Activated effector memory CD4-positive, alpha-beta T cell treated with Interleukin-2 at 50 U/mL for 16 hours (primary cell): ENCODE data around the gene PCDHB13.
"Not testable (repeated sequence)": the region's sequence is repeated elsewhere in the genome, so short reads cannot be mapped to it uniquely, and the experiment has no call there.

Source experiments
- DNase-seq: peaks from one replicate; pipeline ENCODE4 v3.0.0-alpha.2; 2020

PCDHB13 gene

DNA sequence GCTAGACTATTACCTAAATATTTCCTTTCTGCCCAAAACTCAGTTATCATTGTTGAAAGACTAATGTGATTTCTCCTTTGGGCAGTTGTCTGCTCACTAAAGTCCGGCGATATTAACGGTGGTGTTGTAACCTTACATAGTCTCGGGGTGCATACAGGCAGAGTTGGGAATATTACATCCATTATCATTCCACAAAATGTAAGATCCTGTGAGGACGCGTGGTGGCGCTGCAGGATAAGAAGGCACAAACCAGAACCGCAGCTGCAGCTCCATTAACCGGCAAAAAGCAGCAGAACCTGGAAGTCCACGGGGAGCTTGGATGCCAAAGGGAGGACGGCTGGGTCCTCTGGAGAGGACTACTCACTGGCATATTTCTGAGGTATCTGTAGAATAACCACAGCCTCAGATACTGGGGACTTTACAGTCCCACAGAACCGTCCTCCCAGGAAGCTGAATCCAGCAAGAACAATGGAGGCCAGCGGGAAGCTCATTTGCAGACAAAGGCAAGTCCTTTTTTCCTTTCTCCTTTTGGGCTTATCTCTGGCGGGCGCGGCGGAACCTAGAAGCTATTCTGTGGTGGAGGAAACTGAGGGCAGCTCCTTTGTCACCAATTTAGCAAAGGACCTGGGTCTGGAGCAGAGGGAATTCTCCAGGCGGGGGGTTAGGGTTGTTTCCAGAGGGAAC, at the start of gene PCDHB13:
PCDHB13 (plus strand) TSS at position 264 of the 684 bp plus-strand sequence; CDS start at position 469, 205 bp downstream.
- DNase-seq = not testable (repeated sequence)

DNA sequence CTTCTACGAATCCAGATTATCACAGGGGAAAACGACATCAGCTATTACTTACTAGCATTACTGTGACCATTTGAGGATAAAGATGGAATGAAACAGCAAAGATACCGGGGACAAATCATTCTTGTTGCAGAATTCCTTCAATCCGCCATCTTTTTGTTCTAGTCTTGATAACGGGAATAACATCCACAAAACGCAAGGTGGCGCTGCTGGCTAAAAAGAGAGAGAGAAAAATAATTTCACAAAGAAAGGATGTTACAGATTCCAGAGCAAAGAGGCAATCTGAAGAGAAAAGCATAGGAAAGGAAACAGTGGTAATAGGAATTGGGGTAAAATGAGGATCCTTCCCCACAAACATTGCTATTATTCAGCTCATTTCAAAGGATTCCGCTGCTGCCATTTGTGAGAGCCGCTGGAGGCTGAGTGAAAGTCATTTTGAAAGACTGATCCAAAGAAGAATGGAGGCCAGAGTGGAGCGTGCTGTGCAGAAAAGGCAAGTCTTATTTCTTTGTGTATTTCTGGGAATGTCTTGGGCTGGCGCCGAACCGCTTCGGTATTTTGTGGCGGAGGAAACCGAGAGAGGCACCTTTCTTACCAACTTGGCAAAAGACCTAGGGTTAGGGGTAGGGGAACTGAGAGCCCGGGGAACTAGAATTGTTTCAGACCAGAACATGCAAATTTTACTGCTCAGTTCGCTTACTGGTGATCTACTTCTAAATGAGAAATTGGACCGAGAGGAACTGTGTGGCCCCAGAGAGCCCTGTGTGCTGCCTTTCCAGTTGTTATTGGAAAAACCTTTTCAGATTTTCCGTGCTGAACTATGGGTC, 41.1 kb upstream of the PCDHB13 start, which contains the start of gene PCDHB7:
PCDHB7 (plus strand) TSS at position 264 of the 824 bp plus-strand sequence; CDS start at position 456, 192 bp downstream.
- DNase-seq = no peak

DNA sequence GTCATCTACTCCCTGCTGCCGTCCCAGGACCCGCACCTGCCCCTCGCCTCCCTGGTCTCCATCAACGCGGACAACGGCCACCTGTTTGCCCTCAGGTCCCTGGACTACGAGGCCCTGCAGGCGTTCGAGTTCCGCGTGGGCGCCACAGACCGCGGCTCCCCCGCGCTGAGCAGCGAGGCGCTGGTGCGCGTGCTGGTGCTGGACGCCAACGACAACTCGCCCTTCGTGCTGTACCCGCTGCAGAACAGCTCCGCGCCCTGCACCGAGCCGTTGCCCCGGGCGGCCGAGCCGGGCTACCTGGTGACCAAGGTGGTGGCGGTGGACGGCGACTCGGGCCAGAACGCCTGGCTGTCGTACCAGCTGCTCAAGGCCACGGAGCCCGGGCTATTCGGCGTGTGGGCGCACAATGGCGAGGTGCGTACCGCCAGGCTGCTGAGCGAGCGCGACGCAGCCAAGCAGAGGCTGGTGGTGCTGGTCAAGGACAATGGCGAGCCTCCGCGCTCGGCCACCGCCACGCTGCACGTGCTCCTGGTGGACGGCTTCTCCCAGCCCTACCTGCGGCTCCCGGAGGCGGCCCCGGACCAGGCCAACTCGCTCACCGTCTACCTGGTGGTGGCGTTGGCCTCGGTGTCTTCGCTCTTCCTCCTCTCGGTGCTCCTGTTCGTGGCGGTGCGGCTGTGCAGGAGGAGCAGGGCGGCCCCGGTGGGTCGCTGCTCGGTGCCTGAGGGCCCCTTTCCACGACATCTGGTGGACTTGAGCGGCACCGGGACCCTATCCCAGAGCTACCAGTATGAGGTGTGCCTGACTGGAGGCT, 39.2 kb upstream of the PCDHB13 start:
- not testable (repeated sequence) for DNase-seq

DNA sequence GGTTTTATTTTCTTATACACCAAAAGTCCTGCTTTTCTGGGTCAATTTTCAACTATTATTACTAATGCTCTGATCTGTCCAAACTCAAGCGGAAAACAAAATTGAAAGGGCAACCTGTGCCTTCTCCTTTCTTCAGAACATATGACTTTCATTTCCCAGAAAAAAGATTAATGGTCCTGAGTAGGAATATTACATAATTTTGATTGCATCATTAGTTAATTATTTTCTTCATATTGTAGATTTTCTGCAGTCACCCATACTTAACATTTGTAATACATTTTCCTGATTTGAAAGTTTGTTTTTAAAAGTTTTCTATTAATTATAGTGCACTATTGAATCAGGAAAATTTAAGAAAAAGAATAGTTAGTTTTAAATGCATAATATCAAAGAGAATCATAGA, 37.8 kb upstream of the PCDHB13 start:
- DNase-seq = no peak

DNA sequence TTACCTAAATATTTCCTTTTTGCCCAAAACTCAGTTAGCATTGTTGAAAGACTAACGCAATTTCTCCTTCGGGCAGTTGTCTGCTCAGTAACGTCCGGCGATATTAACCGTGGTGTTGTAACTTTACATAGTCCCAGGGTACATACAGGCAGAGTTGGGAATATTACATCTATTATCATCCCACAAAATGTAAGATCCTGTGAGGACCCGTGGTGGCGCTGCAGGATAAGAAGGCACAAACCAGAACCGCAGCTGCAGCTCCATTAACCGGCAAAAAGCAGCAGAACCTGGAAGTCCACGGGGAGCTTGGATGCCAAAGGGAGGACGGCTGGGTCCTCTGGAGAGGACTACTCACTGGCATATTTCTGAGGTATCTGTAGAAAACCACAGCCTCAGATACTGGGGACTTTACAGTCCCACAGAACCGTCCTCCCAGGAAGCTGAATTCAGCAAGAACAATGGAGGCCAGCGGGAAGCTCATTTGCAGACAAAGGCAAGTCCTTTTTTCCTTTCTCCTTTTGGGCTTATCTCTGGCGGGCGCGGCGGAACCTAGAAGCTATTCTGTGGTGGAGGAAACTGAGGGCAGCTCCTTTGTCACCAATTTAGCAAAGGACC, 36.0 kb upstream of the PCDHB13 start, which contains the start of gene PCDHB8:
PCDHB8 (plus strand) TSS at position 214 of the 615 bp plus-strand sequence; CDS start at position 459, 245 bp downstream.
- not testable (repeated sequence) for DNase-seq

DNA sequence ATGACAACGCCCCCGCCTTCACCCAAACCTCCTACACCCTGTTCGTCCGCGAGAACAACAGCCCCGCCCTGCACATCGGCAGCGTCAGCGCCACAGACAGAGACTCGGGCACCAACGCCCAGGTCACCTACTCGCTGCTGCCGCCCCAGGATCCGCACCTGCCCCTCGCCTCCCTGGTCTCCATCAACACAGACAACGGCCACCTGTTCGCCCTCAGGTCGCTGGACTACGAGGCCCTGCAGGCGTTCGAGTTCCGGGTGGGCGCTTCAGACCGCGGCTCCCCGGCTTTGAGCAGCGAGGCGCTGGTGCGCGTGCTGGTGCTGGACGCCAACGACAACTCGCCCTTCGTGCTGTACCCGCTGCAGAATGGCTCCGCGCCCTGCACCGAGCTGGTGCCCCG, 34.3 kb upstream of the PCDHB13 start:
- not testable (repeated sequence) for DNase-seq

DNA sequence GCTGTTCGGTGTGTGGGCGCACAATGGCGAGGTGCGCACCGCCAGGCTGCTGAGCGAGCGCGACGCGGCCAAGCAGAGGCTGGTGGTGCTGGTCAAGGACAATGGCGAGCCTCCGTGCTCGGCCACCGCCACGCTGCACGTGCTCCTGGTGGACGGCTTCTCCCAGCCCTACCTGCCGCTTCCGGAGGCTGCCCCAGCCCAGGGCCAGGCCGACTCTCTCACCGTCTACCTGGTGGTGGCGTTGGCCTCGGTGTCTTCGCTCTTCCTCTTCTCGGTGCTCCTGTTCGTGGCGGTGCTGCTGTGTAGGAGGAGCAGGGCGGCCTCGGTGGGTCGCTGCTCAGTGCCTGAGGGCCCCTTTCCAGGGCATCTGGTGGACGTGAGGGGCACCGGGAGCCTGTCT, 33.8 kb upstream of the PCDHB13 start:
- not testable (repeated sequence) for DNase-seq

DNA sequence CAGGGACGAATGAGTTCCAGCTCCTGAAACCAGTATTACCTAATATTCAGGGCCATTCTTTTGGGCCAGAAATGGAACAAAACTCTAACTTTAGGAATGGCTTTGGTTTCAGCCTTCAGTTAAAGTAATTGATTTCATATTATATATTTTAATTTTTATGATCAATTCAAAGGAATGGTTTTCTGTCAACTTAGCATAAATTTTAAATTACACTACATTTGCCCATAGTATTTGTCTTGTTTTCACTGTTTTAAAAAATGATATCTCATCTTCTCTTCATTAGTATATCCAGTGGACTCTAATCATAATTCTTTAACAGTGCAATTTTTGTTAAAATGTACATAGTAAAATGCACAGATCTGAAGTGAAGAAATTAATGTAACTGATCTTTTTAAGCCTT, 33.4 kb upstream of the PCDHB13 start:
- DNase-seq = no peak

DNA sequence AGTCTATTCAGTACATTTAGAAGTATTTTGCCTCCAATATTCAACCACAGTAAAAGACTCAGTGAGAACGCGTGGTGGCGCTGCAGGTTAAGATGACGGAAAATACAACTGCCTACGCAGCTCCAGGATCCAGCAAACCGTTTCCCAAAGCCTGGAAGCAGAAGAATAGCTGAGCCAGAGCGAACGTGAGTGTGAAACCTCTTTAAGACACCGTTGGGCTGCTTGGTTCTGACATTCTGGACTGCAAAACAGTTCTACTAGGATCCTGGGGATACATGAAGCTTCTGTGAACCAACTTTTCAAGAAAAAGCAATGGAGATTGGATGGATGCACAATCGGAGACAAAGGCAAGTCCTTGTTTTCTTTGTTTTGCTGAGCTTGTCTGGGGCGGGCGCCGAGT, 31.5 kb upstream of the PCDHB13 start, which contains the start of gene PCDHB16:
PCDHB16 (plus strand) TSS at position 140 of the 400 bp plus-strand sequence; CDS start at position 313, 173 bp downstream.
- DNase-seq = no peak

DNA sequence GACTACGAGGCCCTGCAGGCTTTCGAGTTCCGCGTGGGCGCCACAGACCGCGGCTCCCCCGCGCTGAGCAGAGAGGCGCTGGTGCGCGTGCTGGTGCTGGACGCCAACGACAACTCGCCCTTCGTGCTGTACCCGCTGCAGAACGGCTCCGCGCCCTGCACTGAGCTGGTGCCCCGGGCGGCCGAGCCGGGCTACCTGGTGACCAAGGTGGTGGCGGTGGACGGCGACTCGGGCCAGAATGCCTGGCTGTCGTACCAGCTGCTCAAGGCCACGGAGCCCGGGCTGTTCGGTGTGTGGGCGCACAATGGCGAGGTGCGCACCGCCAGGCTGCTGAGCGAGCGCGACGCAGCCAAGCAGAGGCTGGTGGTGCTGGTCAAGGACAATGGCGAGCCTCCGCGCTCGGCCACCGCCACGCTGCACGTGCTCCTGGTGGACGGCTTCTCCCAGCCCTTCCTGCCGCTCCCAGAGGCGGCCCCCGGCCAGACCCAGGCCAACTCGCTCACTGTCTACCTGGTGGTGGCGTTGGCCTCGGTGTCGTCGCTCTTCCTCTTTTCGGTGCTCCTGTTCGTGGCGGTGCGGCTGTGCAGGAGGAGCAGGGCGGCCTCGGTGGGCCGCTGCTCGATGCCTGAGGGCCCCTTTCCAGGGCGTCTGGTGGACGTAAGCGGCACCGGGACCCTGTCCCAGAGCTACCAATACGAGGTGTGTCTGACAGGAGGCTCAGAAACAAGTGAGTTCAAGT, 29.4 kb upstream of the PCDHB13 start:
- DNase-seq = not testable (repeated sequence)

DNA sequence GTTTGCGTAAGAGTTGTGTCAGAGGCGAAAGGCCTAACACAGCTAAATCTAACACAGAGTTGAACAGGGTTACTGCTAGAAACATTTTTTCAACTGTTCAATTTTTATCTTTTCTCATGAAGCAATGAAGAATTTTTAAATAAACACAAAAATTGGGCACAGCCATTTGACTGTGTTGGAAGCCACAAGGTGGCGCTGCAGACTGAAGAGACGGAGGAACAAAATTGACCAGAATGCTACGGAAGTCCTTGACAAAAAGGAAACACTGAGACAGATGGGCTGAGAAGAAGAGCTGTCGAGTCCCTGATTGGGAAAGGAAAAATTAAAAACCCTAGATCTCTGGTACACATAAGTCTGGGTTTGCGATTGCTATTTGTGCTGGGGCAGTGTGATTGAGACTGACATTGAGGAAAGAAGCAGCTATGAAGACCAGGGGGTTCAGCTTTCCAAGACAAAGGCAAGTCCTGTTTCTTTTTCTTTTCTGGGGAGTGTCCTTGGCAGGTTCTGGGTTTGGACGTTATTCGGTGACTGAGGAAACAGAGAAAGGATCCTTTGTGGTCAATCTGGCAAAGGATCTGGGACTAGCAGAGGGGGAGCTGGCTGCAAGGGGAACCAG, 26.7 kb upstream of the PCDHB13 start, which contains the start of gene PCDHB9:
PCDHB9 (plus strand) TSS at position 265 of the 616 bp plus-strand sequence; CDS start at position 423, 158 bp downstream.
- no peak for DNase-seq

DNA sequence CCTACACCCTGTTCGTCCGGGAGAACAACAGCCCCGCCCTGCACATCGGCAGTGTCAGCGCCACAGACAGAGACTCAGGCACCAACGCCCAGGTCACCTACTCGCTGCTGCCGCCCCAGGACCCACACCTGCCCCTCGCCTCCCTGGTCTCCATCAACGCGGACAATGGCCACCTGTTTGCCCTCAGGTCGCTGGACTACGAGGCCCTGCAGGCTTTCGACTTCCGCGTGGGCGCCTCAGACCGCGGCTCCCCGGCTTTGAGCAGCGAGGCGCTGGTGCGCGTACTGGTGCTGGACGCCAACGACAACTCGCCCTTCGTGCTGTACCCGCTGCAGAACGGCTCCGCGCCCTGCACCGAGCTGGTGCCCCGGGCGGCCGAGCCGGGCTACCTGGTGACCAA, 25.0 kb upstream of the PCDHB13 start:
- not testable (repeated sequence) for DNase-seq

DNA sequence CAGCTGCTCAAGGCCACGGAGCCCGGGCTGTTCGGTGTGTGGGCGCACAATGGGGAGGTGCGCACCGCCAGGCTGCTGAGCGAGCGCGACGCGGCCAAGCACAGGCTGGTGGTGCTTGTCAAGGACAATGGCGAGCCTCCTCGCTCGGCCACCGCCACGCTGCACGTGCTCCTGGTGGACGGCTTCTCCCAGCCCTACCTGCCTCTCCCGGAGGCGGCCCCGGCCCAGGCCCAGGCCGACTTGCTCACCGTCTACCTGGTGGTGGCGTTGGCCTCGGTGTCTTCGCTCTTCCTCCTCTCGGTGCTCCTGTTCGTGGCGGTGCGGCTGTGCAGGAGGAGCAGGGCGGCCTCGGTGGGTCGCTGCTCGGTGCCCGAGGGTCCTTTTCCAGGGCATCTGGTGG, 24.6 kb upstream of the PCDHB13 start:
- DNase-seq = not testable (repeated sequence)

DNA sequence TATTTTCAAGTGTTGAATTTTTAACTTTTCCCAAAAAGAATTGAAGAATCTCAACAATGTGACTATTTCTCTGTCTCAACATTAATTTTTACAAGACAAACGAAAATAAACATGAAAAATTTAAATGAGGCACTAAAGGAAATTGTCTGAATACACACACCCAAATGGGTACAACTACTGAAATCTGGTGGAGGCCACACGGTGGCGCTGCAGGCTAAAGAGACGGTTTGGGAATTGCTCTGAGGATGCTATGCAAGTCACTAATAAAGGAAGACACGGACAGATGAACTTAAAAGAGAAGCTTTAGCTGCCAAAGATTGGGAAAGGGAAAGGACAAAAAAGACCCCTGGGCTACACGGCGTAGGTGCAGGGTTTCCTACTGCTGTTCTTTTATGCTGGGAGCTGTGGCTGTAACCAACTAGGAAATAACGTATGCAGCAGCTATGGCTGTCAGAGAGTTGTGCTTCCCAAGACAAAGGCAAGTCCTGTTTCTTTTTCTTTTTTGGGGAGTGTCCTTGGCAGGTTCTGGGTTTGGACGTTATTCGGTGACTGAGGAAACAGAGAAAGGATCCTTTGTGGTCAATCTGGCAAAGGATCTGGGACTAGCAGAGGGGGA, 21.5 kb upstream of the PCDHB13 start, which contains the start of gene PCDHB10:
PCDHB10 (plus strand) TSS at position 244 of the 616 bp plus-strand sequence; CDS start at position 444, 200 bp downstream.
- DNase-seq = no peak

DNA sequence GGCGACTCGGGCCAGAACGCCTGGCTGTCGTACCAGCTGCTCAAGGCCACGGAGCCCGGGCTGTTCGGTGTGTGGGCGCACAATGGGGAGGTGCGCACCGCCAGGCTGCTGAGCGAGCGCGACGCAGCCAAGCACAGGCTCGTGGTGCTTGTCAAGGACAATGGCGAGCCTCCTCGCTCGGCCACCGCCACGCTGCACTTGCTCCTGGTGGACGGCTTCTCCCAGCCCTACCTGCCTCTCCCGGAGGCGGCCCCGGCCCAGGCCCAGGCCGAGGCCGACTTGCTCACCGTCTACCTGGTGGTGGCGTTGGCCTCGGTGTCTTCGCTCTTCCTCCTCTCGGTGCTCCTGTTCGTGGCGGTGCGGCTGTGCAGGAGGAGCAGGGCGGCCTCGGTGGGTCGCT, 19.4 kb upstream of the PCDHB13 start:
- not testable (repeated sequence) for DNase-seq

DNA sequence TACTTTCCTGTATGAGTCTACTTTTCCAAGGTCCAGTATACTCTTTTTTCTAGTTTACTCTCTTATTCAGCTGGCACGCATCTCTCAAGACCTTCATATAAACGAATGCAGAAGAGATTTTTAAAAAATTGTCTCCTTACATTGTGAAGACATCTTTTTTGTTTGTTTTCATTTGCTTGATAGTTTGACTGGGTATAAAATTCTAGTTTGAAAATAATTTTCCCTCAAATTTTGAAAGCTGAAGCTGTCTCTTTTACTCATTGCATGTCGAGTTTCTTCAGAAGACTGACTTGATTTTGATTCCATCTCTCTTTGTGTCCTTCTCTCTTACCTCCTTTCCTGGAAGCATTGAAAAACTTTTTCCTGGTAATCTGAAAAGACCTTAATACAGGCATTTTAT, 17.4 kb upstream of the PCDHB13 start:
- no peak for DNase-seq

DNA sequence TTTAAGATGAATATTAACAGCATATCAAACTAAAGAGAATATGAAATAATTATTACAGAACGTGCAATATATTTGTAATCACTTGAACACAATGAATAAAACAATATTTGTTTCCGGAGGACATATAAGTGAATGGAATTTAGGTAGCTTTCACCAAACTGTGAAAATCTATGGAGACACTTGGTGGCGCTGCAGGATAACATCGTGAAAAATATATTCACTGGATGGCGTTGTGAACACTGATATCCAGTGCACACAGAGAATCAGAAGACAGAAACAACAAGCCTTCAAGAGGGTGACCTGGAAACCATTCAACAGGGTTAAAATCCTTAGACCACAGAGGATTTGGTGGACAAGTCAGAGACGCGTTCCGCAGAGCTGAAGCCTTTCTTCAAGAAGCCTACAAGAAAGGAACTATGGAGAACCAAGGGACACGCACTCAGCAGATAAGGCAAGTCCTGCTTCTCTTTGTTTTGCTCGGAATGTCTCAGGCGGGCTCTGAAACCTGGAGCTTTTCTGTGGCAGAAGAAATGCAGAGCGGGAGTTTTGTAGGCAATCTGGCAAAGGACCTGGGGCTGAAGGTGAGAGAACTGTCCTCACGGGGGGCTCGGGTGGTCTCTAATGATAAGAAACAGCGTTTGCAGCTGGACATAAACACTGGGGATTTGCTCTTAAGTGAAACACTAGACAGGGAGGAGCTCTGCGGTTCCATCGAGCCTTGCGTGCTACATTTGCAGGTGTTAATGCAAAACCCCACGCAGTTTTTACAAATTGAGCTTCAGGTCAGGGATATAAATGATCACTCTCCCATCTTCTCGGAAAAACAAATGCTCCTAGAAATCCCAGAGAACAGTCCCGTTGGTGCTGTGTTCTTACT, 14.1 kb upstream of the PCDHB13 start, which contains the start of gene PCDHB11:
PCDHB11 (plus strand) TSS at position 269 of the 877 bp plus-strand sequence; CDS start at position 417, 148 bp downstream.
- no peak for DNase-seq

DNA sequence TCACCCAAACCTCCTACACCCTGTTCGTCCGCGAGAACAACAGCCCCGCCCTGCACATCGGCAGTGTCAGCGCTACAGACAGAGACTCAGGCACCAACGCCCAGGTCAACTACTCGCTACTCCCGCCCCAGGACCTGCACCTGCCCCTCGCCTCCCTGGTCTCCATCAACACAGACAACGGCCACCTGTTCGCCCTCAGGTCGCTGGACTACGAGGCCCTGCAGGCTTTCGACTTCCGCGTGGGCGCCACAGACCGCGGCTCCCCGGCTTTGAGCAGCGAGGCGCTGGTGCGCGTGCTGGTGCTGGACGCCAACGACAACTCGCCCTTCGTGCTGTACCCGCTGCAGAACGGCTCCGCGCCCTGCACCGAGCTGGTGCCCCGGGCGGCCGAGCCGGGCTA, 12.6 kb upstream of the PCDHB13 start:
- DNase-seq = not testable (repeated sequence)

DNA sequence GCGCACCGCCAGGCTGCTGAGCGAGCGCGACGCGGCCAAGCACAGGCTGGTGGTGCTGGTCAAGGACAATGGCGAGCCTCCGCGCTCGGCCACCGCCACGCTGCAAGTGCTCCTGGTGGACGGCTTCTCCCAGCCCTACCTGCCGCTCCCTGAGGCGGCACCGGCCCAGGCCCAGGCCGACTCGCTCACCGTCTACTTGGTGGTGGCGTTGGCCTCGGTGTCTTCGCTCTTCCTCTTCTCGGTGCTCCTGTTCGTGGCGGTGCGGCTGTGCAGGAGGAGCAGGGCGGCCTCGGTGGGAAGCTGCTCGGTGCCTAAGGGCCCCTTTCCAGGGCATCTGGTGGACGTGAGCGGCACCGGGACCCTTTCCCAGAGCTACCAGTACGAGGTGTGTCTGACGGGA, 12.1 kb upstream of the PCDHB13 start:
- DNase-seq = not testable (repeated sequence)
